Stimulated activated CD8-positive, alpha-beta memory T cell treated with anti-CD3 and anti-CD28 coated beads, Interleukin-15, amount 100 ng/mL, for 1 hour (primary cell): Measurements from ENCODE around the gene MYL7.

Experiments
- DNase-seq: peaks from one replicate; pipeline ENCODE4 v3.0.0-alpha.2; 2020; ENCODE audit warnings: low read depth

MYL7 gene

DNA sequence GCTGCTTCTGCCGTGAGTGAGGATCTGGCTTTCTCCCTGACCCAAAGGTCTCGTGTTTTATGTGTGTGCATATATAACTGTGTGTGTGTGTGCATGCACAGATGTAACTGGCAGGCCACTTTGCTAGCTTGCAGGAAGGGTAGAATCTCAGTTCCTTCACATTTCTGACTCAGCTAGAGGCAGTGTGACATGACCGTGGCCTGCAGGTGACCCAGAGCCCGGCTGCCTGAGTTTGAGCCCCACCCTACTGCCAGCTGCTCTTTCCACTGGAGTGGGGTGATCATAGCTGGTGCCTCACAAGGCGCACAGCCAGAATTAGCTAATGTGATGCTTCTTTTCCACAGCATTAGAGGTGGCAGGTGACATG, 9.3 kb upstream of the MYL7 start:
- DNase-seq, result no peak

GRCh38 chr7:44149571-44150465, 8.7 kb upstream of the MYL7 start:
- DNase-seq, result no peak

DNA sequence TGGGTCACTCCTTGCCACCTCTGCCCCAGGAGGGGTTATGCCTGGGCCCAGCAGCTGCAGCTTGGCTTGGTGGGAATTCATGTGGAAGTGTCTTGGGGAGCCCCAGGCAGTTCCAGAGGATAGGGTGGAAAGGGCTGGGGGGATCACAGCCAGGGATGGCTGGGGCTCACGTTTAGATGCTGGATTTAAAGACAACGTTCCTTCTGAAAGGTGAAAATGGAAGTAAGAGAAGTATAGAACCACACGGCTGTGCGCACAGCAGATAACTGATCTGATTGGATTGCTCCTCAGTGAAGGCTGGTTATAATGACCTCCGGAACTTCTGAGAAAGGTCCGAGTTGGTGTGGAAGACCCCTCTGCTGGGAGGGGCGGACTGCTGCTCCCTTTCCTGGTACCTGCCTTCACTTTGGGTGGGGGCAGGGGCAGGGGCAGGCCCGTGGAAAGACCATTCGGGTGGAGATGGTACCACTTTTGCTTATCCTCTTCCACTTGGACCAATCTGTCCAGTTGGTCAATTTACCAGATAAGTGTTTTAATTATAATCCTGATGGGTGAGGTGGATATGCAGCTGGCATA, 7.9 kb upstream of the MYL7 start:
- no peak for DNase-seq

DNA sequence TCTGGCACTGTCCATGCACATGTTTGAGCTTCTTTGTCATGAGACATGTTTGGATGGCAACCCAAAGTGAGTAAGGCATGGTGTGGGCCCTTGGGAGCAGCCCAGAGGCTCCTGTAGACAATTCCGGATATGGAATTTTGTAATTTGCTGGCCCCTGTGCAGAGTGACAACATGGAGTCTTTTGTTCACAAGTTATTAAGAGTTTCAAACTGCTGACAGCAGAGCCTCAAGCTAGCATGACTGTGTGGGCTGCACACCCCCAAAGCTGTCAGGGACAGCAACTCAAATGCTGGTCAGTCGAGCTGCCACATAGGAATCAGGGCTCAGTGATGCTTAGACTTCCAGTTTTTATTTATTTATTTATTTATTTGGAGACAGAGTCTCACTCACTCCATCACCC, 7.0 kb upstream of the MYL7 start:
- no peak for DNase-seq

DNA sequence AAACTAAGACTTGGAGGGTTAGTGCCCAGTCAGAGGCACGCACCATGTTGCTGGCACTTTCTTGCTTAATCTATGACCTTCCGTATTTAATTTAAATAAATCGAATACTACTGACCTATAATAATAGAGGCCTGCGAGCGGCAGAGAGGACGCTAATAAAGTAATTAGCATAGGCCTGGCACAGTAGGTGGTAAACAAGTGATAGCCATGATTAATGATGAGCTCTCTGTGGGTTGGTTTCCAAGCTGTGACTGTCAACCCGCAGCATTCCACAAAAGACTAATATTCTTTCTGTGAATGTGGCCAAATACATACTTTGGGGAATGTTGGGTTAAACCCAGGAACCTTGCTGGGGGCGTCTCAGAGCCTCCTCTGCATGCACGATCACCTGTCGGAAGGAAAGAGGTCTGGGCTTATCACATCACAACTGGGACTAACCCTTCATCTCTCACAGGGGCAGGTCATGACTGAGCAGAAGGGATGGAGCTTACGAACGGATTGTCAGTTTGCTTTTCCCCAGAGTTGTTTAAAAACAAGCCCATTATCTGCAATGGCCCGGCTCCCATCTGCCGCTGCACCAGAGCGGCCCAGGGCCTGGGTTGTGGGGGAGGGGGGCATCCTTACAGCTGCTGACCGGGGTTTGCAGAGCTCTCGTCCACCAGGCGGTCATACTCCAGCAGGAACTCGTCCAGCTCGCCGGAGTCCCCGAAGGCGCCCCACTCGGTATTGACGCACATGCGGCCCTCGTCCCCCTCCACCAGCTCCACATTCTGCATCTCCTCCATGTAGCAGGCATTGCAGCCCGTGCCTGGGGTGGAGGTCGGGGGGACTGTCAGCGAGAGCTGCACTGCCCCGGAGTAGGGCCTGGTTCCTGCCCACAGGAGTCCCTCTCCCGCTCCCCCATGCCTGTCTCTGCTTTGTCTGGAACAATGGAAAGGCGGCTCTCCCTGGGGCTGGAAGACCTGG, 6.2 kb upstream of the MYL7 start:
- DNase-seq, result no peak

DNA sequence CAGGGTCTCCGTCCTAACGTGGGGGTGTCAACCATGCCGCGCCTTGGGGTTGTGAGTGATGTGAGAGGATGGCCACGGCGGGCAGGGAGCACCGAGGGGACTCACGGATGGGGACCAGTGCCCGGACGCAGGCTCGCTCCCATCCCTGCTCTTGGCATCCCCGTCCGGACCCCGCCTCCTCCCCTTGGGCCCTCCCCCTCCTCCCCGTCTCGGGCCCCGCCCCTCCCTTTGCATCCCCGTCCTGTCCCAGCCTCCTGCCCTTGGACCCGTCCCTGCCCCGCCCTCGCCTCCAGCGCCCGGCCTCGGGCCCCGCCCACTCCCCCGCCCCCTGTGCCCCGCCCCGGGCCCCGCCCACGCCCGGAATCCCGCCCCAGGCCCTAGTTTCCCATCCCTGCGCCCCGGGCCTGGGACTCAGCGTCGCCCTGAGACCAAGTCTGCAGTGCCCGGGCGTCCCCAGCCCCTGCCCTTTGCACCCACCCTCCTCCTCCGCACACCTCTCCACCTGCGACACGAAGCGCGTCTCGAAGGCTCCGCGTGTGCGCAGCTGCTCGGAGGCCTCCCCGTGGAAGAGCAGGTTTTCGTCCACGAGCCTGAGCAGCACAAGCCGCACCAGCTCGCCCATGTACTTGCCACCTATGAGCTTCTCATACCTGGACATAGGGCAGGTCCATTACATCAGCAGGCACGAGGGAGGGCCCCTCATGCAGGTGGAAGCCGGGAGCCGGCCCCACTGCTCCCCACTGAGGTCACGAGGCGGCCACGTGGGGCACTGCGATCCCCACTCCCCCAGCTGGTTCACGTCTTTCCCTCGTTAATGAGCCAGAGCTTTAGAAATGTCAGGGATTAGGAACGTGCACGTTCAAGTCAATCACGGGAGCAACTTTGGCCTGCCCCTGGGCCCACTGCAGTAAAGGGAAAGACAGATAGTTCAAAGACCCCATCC, 5.1 kb upstream of the MYL7 start:
- no peak for DNase-seq

DNA sequence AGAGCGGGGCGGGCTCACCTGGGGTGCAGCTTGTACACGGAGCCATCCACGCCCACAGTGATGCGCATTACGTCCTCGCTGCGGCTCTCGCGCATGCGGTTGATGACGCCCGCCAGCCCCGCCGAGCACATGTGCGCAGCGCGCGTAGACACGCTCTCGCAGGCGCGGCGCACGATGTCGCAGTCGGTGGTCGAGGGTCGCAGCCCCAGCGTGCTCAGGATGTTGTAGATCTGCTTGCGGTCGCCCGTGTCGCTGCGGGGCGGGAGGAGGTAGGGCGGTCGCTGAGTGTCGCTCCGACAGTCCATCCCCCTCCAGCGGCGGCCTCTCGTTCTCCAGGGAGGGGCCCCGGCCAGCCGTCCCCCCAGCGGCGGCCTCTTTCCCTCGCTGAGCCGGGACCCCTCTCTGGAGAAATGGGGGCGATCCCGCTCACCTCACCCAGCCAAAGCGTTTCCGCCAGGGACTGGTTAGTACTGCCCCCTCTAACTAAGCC, 4.4 kb upstream of the MYL7 start:
- no peak for DNase-seq

DNA sequence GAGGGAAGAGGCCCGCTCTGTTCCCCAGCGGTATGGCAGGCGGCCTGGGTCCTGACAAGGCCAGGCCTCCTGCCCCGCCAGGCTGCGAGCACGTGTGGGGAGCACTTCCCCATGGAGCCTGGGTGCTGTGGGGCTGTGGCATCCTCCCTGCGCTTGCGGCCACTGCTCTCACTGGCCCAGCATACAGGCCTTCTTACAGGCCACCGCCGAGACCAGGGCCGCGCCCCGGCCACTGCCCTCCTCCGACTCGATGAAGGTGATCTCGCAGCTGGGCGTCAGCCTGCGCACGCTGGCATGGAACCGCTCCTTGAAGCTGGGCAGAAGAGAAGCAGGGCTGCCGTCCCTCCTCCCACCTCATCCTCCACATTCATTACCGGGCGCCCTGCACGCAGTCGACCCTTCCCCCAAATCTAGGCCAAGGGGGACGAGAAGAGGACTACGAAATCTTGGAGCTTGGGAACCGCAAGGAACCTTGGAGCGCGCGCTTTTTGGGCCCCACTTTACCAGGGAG, 3.9 kb upstream of the MYL7 start:
- DNase-seq, result no peak

DNA sequence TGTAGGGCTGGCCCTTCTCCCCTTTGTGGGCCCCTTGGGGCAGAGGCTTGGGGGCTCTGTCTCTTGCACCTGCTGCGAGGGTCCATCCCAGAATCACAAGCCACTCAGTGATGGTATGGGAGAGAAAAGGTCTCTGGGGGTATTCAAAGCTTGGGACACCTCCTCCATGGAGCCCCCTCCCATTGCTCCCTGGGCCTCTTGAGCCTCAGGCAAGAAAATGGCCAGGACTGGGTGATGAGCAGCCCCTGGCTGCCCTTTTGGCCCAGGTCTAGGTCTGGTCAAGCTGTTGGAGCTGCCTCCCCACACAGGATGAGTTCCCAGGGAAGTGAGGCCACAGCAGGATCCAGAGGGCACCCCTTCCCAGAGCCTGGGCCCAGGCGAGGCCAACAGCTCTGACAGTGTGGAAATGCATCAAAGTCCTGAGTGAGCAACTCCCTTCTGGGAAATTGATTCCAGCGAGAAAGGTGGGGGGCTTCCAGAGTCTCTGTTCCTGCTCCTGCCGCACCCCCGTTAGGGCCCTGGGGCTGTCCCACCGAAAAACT, 3.4 kb upstream of the MYL7 start:
- DNase-seq, result no peak

GRCh38 chr7:44143646-44144250, 2.6 kb upstream of the MYL7 start:
- no peak for DNase-seq

- no peak for DNase-seq
Measured at GRCh38 chr7:44142028-44142427, 896 bp upstream of the MYL7 start.

DNA sequence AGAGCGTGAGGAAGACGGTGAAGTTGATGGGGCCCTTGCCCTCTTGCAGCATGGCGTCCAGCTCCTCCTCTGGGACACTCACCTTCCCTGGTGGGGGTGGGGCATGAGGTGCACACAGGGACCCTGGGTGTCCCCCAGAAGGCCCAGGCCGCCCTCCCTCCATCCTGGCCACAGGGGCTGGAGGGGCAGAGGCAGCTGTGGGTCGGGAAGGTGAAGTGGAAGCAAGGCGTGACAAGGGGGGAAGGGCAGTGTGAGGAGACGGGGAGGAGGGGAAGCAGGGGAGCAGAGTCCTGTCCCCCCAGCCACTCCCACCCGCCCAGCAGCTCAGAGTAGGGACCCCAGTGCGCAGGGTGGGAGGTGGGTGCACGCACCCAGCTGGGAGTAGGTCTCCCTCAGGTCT, 791 bp downstream of the MYL7 start:
- DNase-seq, result no peak

GRCh38 chr7:44139311-44140010, 1.7 kb downstream of the MYL7 start:
- no peak for DNase-seq

DNA sequence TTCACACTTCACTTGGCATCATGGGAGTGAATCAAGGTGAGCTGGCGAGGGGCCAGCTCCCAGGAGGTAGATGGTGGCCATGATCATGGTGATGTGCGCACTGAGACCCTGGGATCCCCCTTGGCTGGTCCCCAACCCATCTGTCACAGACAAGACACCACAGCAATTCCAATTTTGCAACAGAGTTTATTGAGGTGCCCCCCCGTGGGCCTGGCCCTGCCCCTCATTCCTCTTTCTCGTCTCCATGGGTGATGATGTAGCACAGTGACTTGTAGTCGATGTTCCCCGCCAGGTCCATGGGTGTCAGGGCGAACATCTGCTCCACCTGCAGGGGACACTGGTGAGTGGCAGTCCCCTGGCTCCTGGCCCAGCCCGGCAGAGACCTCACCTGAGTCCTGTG, 2.4 kb downstream of the MYL7 start:
- no peak for DNase-seq

DNA sequence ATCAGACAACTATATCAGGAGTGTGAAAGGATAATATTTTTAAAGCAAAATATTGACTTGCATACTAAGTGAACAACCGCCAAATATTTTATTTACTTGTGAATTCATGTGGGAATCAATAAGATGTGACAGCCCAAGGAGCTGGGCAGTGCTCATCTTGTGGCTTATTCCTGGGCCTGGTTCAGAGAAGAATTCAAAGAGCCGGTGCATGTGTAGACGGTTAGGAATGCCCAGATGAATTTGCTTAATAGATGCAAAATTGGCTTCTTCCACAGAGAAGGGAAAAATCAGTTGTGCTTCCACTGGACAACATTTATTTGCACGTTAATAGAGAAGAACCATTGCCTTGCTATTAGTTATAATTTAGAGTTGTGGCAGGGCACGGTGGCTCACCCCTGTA, 4.4 kb downstream of the MYL7 start:
- DNase-seq, result no peak

DNA sequence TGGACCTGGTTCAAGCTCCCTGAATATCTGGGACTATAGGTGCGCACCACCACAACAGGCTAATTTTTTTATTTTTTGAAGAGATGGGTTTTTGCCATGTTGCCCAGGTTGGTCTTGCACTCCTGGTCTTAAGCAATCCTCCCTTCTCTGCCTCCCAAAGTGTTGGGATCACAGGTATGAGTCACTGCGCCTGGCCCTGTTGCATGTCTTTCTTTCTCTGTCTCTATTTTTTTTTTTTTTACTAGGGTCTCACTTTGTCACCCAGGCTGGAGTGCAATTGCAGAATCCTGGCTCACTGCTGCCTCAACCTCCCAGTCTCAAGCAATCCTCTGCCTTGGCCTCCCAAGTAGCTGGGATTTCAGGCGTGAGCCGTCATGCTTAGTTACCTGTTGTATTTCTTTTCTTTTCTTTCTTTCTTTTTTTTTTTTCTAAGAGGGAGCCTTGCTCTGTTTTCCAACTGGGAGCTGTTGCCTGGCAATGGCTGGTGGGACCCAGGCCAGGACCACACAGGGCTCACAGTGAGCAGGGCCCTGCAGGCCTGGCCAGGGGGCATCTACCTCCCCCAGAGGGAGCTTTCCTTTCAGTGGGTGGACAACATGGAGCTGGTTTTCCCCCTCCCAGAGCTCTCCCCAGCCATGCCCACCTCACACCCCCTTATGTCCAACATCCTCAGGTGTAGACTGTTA, 6.0 kb downstream of the MYL7 start:
- no peak for DNase-seq

DNA sequence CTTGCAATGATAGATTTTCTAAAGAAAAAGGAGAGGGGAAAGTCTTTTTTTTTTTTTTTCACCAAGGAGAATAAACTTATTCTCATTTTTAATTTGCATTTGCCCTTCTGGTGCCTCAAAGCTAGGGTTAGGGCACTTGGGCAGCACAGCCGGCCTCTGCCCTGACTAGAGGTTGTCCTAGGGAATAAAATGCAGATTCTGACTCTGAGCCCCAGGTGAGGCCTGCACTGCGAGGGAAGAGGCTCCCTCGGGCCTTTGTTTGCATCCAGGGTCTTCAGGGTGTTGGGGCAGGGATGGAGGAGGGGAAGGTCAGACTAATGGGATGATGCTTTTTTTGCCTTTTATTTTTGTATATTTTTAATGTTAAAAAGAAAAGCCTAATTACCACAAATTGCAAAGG, 7.8 kb downstream of the MYL7 start:
- DNase-seq, result no peak

- DNase-seq, result no peak
Measured at GRCh38 chr7:44132039-44132438, 9.1 kb downstream of the MYL7 start.
